HG03442 (cell line): ENCODE measurements around the gene MNAT1.
"Not testable (repeated sequence)": the region's sequence is repeated elsewhere in the genome, so short reads cannot be mapped to it uniquely, and the experiment has no call there.

Source experiments
- ATAC-seq: cut with Tn5 transposase; IDR thresholded peaks from one replicate; pipeline ENCODE4 v1.9.1; 2021; ENCODE audit warnings: mild to moderate bottlenecking, moderate library complexity; ENCODE audit not compliant: unreplicated experiment

MNAT1 gene

DNA sequence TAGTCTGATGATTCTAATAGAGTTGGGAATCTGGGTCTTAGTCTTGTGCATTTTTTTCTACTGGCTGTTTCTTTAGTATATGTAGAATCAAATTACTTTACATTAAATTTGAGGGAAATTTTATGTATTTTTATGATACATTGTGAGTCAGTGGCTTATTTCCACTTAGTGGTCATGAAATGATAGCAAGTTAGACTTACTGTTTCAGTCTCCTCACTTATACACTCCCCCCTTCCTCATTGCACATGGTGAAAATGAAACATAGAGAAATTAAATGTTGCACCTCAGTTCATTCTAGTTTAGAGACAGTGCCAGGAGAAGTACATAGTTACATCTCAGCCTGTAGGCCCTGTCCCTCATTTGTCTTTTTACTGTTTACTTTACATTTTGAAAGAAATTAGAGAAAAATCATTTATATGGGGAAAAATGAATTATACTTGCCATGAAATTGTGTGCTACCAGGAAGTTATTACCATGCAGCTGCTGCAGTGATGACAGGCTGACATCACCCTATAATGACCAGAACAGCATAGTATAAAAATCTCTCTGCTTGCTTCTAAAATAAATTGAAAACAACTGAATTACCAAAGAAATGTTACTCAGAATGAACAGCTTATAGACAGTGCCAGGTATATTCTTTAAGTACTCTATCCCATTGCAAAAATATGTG is 133.1 kb downstream of the MNAT1 start:
- ATAC-seq = no peak

GRCh38 chr14:60878121-60878520 is 143.6 kb downstream of the MNAT1 start:
- ATAC-seq = no peak

- no peak for ATAC-seq
These were observed 144.0 kb downstream of the MNAT1 start for GRCh38 chr14:60878536-60878935.

DNA sequence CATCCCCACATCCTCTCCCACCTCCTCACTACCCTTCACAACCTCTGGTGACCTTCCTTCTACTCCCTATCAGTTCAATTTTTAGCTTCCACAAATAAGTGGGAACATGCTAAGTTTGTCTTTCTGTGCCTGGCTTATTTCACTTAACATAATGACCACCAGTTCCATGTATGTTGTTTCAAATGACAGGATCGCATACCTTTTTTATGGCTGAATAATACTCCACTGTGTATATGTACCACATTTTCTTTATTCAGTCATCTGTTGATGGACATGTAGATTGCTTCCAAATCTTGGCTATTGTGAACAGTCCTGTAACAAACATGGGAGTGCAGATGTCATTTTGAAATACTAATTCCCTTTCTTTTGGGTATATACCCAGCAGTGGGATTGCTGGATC is 147.7 kb downstream of the MNAT1 start:
- no peak for ATAC-seq

DNA sequence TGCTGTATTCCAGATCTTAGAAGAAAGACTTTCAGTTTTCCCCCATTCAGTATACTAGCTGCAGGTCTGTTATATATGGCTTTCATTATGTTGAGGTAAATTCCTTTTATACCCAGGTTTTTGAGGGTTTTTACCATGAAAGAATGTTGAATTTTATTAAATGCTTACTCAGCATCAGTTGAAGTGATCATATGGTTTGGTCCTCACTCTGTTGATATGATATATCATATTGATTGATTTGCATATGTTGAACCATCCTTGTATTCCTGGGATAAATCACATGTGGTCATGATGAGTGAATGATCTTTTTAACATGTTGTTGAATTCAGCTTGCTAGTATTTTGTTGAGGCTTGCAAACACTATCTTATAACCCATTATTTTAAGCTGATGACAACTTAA is 149.6 kb downstream of the MNAT1 start:
- ATAC-seq = no peak

DNA sequence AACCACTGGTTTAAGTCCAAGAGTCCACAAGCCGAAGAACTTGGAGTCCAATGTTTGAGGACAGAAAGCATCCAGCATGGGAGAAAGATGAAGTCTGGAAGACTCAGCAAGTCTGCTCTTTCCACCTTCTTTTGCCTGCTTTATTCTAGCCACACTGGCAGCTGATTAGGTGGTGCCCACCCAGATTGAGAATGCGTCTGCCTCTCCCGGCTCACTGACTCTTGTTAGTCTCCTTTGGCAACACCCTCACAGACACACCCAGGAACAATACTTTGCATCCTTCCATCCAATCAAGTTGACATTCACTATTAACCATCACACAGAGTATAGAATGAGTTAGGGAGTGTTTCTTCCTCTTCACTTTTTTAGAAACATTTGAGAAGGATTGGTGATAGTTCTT is 156.1 kb downstream of the MNAT1 start:
- ATAC-seq = not testable (repeated sequence)

- no peak for ATAC-seq
These were observed 159.3 kb downstream of the MNAT1 start for GRCh38 chr14:60893911-60894310.

DNA sequence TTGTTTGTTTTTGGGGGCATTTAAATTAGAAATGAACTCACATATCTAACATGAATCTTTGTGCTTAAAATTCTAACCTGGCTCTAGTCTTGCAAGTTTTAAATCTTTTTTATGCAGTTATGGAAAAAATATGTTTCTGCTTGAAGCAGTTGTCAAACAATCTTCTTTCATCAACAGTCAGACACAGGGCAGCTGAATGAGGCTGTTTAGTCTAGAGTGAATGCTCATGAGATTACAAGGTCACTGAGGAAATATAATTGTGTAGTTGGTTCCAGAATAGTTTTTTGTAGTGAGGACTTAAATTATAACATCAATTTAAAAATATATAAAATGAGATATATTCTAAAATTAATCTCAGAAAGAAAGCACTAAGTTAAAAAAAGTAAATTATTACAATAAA is 169.8 kb downstream of the MNAT1 start:
- no peak for ATAC-seq

DNA sequence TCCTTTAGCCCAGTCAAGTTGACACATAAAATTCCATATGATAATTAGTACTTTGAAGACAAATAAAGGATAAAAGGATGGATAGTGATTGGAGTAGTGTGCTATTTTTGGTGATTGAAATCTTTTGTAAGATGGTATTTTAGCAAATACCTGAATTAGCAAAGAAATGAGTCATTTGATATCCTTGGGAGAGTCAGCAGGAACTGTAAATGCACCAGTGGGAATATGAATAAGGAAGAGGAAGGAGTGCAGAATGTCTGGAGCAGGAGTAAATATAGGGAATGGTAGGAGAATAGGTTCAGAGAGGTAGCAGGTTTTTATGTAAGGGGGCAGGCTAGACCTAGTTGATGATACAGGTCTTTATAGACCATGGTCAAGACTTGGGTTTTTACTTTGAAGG is 171.4 kb downstream of the MNAT1 start:
- ATAC-seq = no peak

DNA sequence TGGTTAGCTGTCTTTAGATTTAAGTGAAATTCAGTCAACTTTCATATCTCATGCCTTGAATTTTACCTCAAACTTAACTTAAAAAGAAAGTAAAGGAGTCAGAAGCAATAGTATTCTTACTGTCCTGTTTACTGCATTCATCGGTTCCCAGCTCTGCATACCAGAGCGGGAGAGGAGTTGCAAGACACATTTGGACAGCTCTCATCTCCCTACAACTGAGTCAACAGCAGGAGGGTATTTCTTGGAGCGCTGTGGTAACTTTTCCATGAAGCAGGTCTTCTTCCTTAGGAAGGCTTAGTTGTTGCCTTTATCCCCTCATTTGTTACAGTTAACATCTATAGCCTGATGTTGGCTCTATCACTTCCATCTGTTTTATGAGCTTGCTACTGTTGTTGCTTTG is 181.2 kb downstream of the MNAT1 start:
- no peak for ATAC-seq

DNA sequence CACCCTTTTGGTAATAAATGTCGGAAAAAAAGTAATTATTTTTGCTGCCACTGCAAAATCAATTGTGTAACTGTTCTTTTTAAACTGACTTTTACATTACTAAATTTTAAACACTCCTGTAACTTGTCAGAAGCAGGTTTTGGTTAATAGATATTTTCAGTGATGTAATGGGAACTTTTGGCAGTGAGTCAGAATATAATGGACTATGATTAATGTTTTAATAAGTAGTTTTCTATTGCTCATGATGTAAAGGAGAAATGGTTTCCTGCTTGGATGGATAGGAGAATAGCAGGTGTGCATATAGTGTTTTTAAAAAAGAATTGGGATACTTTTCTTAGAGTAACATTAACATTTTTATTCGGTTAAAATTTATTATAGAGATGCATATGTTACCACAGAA is 187.5 kb downstream of the MNAT1 start:
- ATAC-seq = no peak

DNA sequence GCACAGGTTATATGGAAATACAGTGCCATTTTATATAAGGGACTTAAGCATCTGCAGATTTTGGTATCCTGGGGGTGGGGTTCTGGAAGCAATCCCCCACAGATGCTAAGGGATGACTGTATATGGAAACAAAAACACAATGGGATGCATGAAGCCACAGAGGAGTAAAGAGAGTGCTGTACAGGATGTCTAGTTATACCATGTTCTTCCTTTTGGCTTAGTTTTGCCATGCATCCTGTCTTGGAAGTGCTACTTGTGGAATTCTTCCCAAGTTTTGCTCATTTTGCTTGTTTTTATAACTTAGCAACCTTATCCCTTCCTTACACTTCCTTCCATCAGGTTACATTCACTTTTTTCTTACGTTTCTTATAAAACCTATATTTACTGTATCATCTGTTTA is 190.7 kb downstream of the MNAT1 start:
- ATAC-seq = no peak

- peak; percentile 98 for ATAC-seq
These were observed 191.4 kb downstream of the MNAT1 start for GRCh38 chr14:60926002-60926401.

DNA sequence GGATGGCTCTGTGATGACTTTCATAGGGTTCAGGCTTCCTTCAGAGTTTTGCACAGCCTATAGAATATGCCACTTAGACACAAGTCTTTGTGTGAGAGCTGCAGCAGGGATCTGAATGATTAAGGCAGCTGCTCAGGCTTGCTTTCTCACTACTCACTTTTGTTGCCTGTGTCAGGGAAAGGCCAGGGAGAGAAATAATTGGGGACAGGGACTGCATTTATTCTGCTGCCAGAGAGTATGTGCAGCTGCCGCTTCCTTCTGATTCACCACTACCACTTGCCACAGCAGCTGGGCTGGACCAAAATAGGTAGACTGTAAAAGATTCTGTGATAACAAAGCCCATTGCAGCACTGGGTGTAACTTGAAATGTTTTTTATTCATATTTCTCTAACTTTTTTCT is 196.7 kb downstream of the MNAT1 start:
- no peak for ATAC-seq

DNA sequence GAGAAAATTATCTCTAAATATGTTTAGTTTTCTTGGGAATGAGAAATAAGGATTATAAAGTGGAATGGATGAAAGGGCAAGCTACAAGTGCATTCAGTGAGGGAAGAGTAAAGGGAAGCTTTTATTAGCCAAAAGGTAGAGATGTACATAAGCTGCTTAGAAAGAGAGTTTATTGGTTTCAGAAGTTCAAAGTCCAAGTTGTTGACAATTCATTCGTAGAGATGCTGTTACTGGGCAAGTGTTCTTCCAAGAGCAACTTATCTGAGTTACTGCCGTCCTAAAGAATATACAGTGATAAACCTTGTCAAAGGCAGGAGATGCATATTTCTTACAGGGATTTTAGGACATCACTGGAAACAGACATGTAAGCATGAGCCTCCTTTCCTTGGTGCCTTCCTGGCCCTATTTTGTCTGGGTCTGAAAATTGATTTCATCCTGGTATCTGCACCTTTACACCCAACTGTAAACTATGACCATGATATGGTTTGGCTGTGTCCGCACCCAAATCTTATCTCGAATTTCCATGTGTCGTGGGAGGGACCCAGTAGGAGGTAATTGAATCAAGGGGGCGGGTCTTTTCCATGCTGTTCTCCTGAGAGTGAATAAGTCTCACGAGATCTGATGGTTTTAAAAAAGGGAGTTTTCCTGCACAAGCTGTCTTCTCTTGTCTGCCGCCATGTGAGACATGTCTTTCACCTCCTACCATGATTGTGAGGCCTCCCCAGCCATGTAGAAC is 199.5 kb downstream of the MNAT1 start:
- ATAC-seq = no peak

GRCh38 chr14:60935319-60935718 is 200.8 kb downstream of the MNAT1 start:
- ATAC-seq = no peak

DNA sequence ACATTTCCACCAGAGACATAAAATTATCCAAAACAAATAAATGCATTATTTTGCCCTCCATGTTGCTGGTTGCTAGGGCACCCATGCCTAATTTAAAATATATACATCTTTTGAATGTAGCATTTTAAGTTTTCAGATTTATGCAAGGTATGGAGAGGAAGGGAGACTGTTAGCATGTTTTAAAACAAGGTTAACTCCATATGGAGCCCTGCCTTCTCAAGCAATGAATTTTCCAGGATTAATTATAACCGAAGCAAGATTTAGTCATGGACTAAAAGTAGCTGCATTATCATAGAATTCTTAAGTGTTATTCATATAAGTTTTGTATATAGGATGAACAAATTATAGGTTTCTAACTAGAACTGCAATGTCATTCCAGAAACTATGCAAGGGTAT is 209.1 kb downstream of the MNAT1 start:
- no peak for ATAC-seq

DNA sequence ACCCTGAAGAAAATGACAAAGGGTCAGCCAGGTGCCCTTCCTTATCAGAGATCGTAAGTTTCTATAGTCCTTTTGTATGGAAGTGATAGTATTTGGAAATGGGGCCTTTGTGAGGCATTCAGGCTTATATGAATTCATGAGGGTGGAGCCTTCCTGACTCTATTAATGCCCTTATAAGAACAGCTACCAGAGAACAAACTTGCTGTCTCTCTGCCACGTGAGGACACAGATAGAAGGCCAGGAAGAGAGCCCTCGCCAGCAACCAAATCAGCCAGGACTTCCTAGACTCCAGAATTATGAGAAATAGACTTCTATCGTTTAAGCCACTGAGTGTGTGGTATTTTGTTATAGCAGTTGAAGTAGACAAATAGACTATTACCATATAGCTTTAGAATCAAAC is 209.6 kb downstream of the MNAT1 start:
- no peak for ATAC-seq

DNA sequence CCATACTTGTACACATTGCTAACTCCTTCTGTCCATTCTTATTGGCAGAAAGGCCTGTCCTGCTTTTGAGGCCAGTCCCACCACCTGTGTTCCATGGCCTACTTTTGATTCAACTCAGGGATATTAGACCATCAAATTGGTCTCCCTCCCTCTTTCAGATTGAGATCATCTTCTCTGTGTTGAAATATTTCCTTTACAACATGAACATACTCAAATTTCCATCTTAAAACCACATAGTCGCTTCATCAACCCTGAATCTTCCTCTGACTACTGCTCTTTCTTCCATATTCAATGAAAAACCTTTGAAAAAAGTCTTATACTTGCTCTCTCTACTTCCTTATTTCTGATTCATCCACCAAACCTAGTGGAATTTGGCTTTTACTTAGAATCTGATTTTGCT is 211.4 kb downstream of the MNAT1 start:
- no peak for ATAC-seq

DNA sequence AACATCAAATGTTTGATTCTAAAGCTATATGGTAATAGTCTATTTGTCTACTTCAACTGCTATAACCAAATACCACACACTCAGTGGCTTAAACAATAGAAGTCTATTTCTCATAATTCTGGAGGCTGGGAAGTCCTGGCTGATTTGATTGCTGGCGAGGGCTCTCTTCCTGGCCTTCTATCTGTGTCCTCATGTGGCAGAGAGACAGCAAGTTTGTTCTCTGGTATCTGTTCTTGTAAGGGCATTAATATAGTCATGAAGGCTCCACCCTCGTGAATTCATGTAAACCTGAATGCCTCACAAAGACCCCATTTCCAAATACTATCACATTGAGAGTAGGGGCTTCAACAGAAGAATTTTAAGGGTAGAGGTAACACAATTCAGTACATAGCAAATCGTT is 212.2 kb downstream of the MNAT1 start:
- ATAC-seq = no peak

DNA sequence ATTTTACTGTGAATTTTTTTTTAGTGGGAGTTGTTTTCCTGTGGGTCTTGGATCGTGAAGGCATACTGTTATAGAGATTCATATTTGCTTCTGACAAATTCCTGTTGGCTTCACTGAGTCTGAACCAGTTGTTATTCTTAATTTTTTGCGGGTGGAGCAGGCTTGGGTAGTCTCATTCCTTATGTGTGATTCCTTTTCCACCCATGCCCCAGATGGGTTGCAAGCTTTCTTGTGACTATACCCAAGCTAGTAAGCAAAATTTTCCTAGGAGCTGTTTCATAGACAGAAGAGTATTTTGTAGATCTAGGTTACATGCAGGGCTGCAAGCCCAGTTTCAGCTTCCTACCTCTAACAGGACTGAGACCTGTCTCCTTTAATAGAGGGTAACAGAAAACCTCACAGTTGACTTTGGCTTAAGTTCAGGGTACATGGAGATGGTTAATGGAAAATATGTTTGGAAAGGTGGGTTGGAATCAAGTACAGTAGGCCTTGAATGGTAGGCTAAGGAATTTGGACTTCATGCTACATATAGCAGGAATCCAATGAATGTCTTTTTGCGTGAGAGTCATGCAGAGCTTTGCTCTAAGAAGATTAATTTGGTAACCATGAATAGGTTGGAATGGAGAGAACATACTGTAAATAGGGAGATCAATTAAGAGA is 217.3 kb downstream of the MNAT1 start:
- no peak for ATAC-seq

GRCh38 chr14:60956202-60956601 is 221.6 kb downstream of the MNAT1 start:
- ATAC-seq = no peak
